ENCODE data around the gene HLA-DRA.
A peak's percentile ranks its signal among the peaks of the same experiment; 100 is the strongest.

Gene HLA-DRA

DNA sequence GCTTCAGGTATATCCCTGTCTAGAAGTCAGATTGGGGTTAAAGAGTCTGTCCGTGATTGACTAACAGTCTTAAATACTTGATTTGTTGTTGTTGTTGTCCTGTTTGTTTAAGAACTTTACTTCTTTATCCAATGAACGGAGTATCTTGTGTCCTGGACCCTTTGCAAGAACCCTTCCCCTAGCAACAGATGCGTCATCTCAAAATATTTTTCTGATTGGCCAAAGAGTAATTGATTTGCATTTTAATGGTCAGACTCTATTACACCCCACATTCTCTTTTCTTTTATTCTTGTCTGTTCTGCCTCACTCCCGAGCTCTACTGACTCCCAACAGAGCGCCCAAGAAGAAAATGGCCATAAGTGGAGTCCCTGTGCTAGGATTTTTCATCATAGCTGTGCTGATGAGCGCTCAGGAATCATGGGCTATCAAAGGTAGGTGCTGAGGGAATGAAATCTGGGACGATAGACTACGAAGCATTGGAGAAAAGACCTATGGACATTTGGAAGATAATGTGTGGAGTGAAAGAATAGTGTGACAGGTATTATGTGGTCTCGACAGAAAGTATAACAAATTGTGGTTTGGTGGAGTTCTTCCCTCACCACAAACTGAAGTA lies at the start of gene HLA-DRA:
Gene HLA-DRA, plus strand, starts transcription at position 286 of the 613 bp plus-strand sequence. Its CDS starts 64 bp downstream, at position 350.
- DNase-seq, result no peak

DNA sequence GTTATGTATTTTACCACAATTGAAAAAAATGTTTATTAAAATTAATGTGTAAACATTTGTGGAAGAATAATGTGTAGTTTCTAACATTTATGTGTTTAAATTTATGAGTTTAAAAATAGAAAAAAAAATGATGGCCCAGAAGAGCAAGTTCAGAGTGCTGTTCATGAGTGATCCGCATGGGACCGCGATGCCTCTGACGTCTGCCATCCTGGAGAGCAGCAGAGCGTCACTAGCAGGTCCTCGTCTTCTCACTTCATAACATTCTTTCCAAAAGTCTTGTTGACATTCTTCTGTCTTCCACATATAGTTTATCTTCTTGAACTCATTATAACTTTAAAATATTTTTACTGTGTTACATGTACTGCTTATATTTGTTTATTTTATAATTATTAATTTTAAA lies 48.2 kb upstream of the HLA-DRA start:
- no peak for DNase-seq

GRCh38 chr6:32393665-32394420 lies 45.8 kb upstream of the HLA-DRA start:
- DNase-seq, result no peak

DNA sequence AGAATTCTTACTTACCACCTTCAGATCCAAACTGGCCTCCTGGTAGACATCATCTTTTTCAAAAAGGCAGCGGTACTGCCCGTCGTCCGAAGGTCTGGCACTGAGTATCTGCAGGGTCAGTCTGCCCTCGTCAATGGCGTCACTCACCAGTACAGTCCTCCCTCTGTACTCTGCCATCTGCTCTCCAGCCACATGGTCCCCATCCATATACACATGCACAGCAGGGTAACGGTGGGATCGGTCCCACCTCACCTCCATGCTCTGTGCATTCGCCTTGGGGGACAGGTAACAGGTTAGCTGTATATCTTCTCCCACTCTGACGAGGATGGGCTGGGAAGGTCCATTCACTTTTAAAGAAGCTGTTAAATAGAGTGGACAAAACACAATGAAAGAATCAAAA lies 43.7 kb upstream of the HLA-DRA start:
- no peak for DNase-seq

- DNase-seq, result no peak
These were observed 42.3 kb upstream of the HLA-DRA start for GRCh38 chr6:32397252-32397920.

DNA sequence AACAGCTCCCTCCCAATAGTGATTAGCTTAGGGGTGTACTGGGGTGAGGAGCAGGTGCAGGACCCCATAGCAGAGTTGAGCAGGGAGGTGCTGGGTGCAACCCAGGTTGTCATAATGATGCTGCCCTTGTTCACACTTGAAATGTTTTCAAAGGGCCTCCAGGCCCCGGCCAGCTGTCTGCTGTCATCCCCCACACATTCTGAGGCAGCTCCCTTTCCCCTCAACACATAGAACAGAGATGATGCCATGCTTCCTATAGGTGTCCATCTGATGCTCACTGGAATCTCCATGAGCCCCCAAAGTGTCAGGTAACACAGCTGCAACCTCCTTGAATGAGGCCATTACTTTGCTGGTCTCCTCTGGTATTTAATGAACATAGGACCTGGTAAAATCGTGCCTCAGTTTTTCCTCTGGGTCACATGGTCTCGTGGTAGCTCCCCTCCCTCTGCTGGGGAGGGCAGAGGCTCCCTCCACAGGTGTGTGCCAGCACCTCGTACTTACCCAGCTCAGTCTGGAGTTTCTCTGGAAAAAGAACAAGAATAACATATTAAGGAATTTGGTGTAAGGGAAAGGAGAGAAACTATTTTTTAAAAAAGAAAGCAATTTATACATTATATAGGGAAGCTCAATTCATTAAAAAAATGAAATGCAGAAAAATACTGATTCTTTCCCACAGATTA lies 38.3 kb upstream of the HLA-DRA start:
- DNase-seq, result no peak

- no peak for DNase-seq
These were observed 36.9 kb upstream of the HLA-DRA start for GRCh38 chr6:32402812-32403211.

GRCh38 chr6:32405656-32406055 lies 34.0 kb upstream of the HLA-DRA start:
- DNase-seq, result no peak

- DNase-seq, result no peak
These were observed 33.5 kb upstream of the HLA-DRA start for GRCh38 chr6:32406197-32406596.

GRCh38 chr6:32406857-32407256 lies 32.8 kb upstream of the HLA-DRA start, which contains the start of gene BTNL2:
TSS of gene BTNL2 (minus strand) at chr6:32407181. CDS start at chr6:32407123, 58 bp downstream.
- no peak for DNase-seq

DNA sequence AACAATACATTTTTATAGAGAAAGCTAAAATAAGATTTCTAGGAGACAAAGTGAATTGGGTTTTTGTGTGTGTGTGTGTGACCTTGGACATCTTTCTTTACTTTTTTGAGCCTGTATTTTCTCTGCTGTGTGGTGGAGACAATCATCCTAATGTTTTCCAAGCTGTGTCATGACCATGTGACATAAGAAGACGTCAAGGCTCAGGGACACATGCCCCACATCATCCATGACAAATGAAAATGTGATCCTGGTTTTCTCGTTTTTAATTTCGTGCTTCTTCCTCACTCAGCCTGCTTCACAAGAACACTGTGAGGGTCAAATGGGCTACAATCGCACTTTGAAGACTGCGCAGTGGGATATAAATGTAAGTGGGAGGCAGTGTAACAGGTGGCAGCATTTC lies 28.8 kb upstream of the HLA-DRA start:
- no peak for DNase-seq

- DNase-seq, result no peak
These were observed 27.9 kb upstream of the HLA-DRA start for GRCh38 chr6:32411566-32412327.

DNA sequence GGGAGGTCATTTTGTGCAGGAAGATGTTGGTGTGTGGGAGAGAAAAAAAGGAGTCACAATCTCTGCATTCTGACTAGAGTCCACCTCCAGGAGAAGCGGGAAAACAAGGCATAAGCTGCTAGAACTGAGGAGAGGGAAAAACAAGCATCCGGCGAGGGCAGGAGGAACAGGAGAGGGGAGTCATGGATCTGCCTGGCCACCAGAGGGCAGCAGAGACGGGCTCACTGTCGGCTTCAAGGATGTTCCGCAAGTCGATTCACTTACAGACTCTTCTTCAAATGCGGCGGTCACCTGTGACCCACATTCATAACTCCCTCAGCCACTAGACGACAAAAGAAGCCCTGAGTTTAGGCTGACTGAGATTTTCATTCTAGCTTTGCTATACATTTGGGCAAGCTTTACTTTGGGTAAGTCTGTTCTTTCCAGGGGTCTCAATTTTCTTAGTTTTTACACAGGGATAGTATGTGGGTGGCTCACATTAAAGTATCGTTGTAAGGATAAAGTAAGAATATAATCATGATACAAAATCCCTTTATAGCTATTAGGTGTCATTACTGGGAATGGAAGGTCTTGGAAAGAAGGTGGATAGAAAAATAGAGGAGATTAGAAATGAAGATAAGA lies 26.1 kb upstream of the HLA-DRA start:
- peak; percentile 56 for DNase-seq

DNA sequence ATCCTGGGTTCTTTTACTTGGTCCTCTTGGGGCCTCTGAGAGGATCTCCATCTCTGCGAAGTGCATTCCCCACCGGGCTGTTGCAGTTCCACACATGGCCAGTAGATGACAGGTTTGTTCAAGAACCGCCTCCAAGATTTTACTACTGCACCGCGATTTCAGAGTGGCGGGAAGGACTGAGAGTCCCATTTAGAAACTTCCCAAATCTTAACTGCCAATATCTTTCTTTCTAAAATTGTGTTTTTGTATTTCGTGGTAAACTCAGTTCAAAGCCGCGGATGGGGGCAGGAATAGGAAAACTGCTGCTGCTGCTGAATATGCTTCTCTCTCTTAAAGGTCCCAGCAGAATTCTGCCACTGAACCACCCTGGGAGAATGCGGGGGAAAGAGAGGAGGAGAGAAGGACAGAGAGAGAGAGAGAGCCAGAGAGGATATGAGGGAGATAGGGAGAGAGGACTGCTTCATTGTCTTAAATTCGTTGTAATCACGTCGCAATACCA lies 24.1 kb upstream of the HLA-DRA start:
- peak; percentile 25 for DNase-seq

DNA sequence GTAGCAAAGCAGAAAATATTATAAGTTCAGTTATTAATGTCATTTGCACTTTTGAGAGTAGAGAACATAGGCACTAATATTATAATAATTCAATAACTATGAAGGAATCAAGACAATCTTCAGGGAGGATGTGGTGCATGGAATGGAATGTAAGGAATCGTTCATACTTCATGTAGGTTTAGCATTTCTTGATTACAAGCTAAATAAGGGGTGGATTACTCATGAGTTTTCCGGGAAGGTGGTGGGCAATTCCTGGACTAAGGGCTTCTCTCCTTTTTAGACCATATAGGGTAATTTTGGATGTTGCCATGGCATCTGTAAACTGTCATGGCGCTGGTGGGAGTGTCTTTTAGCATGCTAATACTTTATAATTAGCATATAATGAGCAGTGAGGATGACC lies 23.7 kb upstream of the HLA-DRA start:
- DNase-seq, result no peak

DNA sequence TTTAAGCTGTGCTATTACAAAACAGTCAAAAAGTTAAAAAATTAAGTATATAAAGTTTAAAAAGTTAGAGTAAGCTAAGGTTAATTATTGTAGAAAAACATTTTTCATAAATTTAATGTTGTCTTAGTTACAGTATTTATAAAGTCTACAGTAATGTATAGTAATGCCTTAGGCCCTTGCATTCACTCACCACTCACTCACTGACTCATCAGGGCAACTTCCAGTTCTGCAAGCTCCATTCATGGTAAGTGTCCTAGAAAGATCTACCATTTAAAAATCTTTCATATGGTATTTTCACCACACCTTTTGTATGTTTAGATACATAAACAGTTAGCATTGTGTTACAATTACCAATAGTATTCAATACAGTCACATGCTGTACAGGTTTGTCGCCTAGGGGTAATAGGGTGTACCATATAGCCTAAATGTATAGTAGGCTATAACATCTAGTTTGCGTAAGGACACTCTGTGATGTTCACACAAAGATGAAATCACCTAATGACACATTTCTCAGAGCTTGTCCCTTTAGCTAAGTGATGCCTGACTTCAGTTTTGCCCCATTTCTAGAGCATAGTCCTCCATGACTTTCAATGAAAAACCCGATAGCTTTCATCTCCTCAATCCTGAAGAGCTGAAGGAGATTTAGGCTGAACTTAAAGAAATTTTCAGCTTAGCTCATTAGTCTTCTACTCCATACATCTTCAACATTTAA lies 14.9 kb upstream of the HLA-DRA start:
- no peak for DNase-seq

- DNase-seq, result no peak
These were observed 13.3 kb upstream of the HLA-DRA start for GRCh38 chr6:32426338-32426737.

DNA sequence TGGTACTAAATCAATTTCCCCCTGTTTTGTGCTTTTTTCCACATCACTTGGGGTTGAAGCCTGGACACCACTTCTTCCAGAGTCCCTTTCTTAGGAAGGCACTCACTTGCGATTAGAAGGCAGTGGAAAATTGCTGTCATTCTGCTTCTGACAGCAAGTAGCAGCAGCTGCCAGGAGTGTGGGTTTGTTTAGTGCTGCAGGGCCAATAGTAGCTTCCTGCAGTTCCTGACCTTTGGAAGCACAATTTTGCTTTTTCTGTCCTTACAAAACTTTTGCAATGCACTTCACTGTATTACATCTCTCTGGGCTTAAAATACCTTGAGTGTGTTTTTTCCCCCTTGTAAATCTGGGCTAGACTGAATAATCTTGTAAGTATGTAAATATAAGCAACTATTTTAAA lies 12.5 kb upstream of the HLA-DRA start:
- DNase-seq, result no peak

GRCh38 chr6:32427934-32428474 lies 11.7 kb upstream of the HLA-DRA start:
- DNase-seq, result no peak

DNA sequence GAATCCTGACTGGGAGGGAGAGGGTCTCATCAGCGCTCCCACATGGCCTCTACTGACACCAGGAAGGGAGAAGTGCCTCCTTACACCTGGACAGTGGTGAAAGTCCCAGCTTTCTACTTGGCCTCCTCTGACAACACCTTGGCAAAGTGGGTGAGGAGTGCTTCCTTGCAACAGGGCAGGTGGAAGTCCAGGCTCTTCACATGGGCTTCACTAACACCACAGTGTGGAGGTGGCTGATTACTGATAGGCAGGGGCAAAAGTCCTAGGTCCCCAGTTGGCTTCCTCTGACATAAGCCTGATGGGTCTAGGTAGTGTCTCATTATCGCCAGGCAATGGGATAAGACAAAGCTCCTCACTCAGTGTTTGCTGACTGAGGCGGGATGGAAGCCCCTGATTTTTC lies 9.5 kb upstream of the HLA-DRA start:
- no peak for DNase-seq

DNA sequence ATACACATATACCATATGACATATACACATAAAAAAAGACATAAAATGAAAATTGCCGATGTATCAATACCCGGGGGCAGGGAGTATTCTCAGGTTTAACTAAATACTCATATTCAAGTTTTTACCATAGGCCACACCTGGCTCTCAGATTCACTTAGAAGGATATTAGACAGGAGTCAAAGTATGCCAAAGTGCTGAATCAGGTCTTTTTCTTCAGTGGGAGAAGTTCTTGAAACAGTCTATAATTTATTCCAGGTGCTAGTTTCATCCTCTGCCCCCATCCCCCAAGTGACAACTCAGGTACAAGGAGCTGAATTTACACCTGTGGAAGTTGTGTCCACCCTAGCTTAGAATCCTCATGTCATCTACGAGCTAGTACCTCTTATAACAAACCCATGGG lies 8.5 kb upstream of the HLA-DRA start:
- no peak for DNase-seq
